Panc1 (cell line): ENCODE data around the gene MOB3A.

Experiments
- POLR2AphosphoS5 ChIP-seq: IDR thresholded peaks from 2 replicates; pipeline ENCODE4 v1.6.1; 2012; ENCODE audit warnings: mild to moderate bottlenecking, low read depth, low read length, moderate library complexity
- TF ChIP-seq, protein P1 (sequence below), 2 experiments: IDR thresholded peaks; 2 replicates each; pipeline ENCODE4 v1.6.1; 2011 to 2012; ENCODE audit warnings: low read depth in 2 of 2, control low read depth in 1 of 2, low read length in 1 of 2, mild to moderate bottlenecking in 1 of 2, moderate library complexity in 1 of 2; ENCODE audit not compliant: insufficient read depth in 1 of 2

DNA sequence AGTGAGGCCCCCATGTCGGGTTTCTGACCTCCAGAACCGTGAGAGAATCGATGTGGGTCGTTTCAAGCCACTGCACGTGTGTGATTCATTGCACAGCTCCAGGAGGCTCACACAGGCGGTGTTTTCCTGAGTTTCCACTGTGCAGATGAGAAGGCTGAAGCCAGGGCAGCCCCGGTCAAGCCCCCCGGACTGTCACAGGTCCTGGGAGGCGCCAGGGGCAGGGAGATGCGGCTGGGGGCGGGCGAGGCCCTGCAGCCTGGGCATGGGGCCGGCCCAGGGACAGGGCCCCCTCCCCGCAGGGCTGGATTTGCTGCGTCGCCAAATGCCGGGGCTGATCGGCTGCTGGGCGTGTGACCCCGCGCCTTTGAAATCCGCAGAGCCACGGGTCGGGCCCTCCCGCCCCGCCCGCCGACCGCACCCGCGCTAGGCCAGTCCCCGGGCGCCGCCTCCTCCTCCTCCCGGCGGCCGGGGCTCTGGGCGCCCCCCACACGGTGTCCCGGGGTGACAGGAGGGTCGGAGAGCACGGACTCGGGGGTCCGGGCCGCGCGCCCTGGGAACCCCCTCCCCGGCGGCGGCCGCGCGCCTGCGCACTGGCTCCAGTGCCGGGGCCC is 35.1 kb downstream of the MOB3A start:
- TF ChIP-seq, protein P1, sequence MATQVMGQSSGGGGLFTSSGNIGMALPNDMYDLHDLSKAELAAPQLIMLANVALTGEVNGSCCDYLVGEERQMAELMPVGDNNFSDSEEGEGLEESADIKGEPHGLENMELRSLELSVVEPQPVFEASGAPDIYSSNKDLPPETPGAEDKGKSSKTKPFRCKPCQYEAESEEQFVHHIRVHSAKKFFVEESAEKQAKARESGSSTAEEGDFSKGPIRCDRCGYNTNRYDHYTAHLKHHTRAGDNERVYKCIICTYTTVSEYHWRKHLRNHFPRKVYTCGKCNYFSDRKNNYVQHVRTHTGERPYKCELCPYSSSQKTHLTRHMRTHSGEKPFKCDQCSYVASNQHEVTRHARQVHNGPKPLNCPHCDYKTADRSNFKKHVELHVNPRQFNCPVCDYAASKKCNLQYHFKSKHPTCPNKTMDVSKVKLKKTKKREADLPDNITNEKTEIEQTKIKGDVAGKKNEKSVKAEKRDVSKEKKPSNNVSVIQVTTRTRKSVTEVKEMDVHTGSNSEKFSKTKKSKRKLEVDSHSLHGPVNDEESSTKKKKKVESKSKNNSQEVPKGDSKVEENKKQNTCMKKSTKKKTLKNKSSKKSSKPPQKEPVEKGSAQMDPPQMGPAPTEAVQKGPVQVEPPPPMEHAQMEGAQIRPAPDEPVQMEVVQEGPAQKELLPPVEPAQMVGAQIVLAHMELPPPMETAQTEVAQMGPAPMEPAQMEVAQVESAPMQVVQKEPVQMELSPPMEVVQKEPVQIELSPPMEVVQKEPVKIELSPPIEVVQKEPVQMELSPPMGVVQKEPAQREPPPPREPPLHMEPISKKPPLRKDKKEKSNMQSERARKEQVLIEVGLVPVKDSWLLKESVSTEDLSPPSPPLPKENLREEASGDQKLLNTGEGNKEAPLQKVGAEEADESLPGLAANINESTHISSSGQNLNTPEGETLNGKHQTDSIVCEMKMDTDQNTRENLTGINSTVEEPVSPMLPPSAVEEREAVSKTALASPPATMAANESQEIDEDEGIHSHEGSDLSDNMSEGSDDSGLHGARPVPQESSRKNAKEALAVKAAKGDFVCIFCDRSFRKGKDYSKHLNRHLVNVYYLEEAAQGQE (IDR thresholded peaks at IDR 0.05; ENCODE audit: insufficient read depth in 1 of 2, low read depth in 2 of 2, low read length in 1 of 2): no peak
- TF ChIP-seq POLR2AphosphoS5: no peak
